ENCODE data around the gene NFKBIE. TPM values are rescaled to one million over a fixed set of nuclear protein-coding genes. Genes with fewer than 3 reads are reported as not detected.
A peak's percentile ranks its signal among the peaks of the same experiment; 100 is the strongest.

NFKBIE gene
- total RNA-seq, 1 donor, result 4.7 TPM

GRCh38 chr6:44228031-44228430, 37.3 kb downstream of the NFKBIE start:
- H3K36me3 ChIP-seq (ENCODE audit: insufficient read depth, low read length), result peaks cover 8% of the 10 kb centered on the region
- no peaks in the 10 kb centered on the region for H3K27me3 ChIP-seq (ENCODE audit: insufficient read depth, low read length)
- H2AFZ ChIP-seq (ENCODE audit: low read length), result no peak overlapping the region
- TF ChIP-seq CTCF (IDR thresholded peaks at IDR 0.05; ENCODE audit: extremely low read depth, low read depth, low read length), result no peak
- no peaks in the 10 kb centered on the region for H4K20me1 ChIP-seq (ENCODE audit: insufficient read depth, low read length)
- H3K4me2 ChIP-seq (ENCODE audit: insufficient read depth, low read length), result no peak overlapping the region
- DNase-seq (ENCODE audit: insufficient read length, low spot score, missing footprints), result peak; percentile 13
- no peak overlapping the region for H3K27ac ChIP-seq (ENCODE audit: low read depth, low read length)
- H3K4me3 ChIP-seq (ENCODE audit: insufficient read depth, low read length), result no peak overlapping the region
- peaks cover 18% of the 10 kb centered on the region for H3K4me1 ChIP-seq (ENCODE audit: insufficient read depth, low read length)
- H3K9me3 ChIP-seq (ENCODE audit: low read depth, low read length), result no peaks in the 10 kb centered on the region
- peaks cover 20% of the 10 kb centered on the region for H3K79me2 ChIP-seq (ENCODE audit: insufficient read depth, low read length)

GRCh38 chr6:44227148-44227793, 38.1 kb downstream of the NFKBIE start:
- Histone ChIP-seq H3K4me3 (ENCODE audit: insufficient read depth, low read length) (no peak overlapping the region), H3K4me1 (ENCODE audit: insufficient read depth, low read length) (peaks cover 26% of the 10 kb centered on the region), H3K27me3 (ENCODE audit: insufficient read depth, low read length) (no peaks in the 10 kb centered on the region), H3K4me2 (ENCODE audit: insufficient read depth, low read length) (no peak overlapping the region), H3K36me3 (ENCODE audit: insufficient read depth, low read length) (peaks cover 6% of the 10 kb centered on the region), H2AFZ (ENCODE audit: low read length) (no peak overlapping the region), H4K20me1 (ENCODE audit: insufficient read depth, low read length) (no peaks in the 10 kb centered on the region), H3K9me3 (ENCODE audit: low read depth, low read length) (no peaks in the 10 kb centered on the region), H3K79me2 (ENCODE audit: insufficient read depth, low read length) (peaks cover 20% of the 10 kb centered on the region), H3K27ac (ENCODE audit: low read depth, low read length) (no peak overlapping the region)
- peak; percentile 61 for DNase-seq (ENCODE audit: insufficient read length, low spot score, missing footprints)
- TF ChIP-seq CTCF (IDR thresholded peaks at IDR 0.05; ENCODE audit: extremely low read depth, low read depth, low read length), result no peak

- Histone ChIP-seq H3K4me2 (ENCODE audit: insufficient read depth, low read length) (no peak overlapping the region), H4K20me1 (ENCODE audit: insufficient read depth, low read length) (no peaks in the 10 kb centered on the region), H3K79me2 (ENCODE audit: insufficient read depth, low read length) (peaks cover 20% of the 10 kb centered on the region), H3K27ac (ENCODE audit: low read depth, low read length) (no peak overlapping the region), H3K36me3 (ENCODE audit: insufficient read depth, low read length) (no peaks in the 10 kb centered on the region), H2AFZ (ENCODE audit: low read length) (peak overlapping the region; percentile 62), H3K4me3 (ENCODE audit: insufficient read depth, low read length) (no peak overlapping the region), H3K27me3 (ENCODE audit: insufficient read depth, low read length) (no peaks in the 10 kb centered on the region), H3K9me3 (ENCODE audit: low read depth, low read length) (no peaks in the 10 kb centered on the region), H3K4me1 (ENCODE audit: insufficient read depth, low read length) (peaks cover 31% of the 10 kb centered on the region)
- DNase-seq (ENCODE audit: insufficient read length, low spot score, missing footprints), result peak; percentile 83
- TF ChIP-seq CTCF (IDR thresholded peaks at IDR 0.05; ENCODE audit: extremely low read depth, low read depth, low read length), result no peak
Observed at GRCh38 chr6:44226368-44227147, 38.8 kb downstream of the NFKBIE start.

All from osteoblast (primary cell).